ENCODE measurements around the gene PDE7B.
"Not testable (repeated sequence)": the region's sequence is repeated elsewhere in the genome, so short reads cannot be mapped to it uniquely, and the experiment has no call there.

PDE7B gene

GRCh38 chr6:136212608-136213007, 361.1 kb downstream of the PDE7B start:
- no peaks in the 10 kb centered on the region for H3K27me3 Mint-ChIP-seq (ENCODE audit: low read depth)
- H3K9me3 Mint-ChIP-seq, result no peaks in the 10 kb centered on the region
- no peaks in the 10 kb centered on the region for H3K36me3 Mint-ChIP-seq (ENCODE audit: low read depth)
- H3K4me1 Mint-ChIP-seq (ENCODE audit: low read depth), result no peaks in the 10 kb centered on the region
- no peak overlapping the region for H3K4me3 Mint-ChIP-seq
- no peak overlapping the region for H3K27ac Mint-ChIP-seq

- no peaks in the 10 kb centered on the region for H3K4me1 Mint-ChIP-seq (ENCODE audit: low read depth)
- H3K27ac Mint-ChIP-seq, result no peak overlapping the region
- no peaks in the 10 kb centered on the region for H3K27me3 Mint-ChIP-seq (ENCODE audit: low read depth)
- no peak overlapping the region for H3K4me3 Mint-ChIP-seq
- no peaks in the 10 kb centered on the region for H3K9me3 Mint-ChIP-seq
- no peaks in the 10 kb centered on the region for H3K36me3 Mint-ChIP-seq (ENCODE audit: low read depth)
Measured at GRCh38 chr6:136213012-136213539, 361.6 kb downstream of the PDE7B start.

DNA sequence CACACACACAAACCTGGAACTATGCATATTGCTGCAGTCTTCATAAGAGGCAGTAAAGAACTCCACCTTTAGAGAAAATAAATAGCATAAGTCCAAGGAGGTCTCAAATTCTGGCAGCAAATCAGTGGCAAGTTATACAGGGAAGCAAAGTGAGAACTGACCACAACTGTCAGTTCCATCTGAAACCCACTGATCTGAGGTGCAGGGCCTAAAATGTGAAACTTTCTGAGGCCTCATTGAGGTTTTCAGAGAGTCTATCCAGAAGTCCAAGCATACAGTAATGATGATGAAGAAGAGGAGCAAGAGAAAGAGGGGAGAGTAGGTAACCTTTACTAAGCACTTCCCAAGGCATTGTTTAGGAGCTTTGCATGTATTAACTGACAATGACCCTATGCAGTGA, 362.4 kb downstream of the PDE7B start:
- H3K4me1 Mint-ChIP-seq (ENCODE audit: low read depth), result no peaks in the 10 kb centered on the region
- no peak overlapping the region for H3K27ac Mint-ChIP-seq
- H3K4me3 Mint-ChIP-seq, result no peak overlapping the region
- no peaks in the 10 kb centered on the region for H3K36me3 Mint-ChIP-seq (ENCODE audit: low read depth)
- H3K27me3 Mint-ChIP-seq (ENCODE audit: low read depth), result no peaks in the 10 kb centered on the region
- no peaks in the 10 kb centered on the region for H3K9me3 Mint-ChIP-seq

DNA sequence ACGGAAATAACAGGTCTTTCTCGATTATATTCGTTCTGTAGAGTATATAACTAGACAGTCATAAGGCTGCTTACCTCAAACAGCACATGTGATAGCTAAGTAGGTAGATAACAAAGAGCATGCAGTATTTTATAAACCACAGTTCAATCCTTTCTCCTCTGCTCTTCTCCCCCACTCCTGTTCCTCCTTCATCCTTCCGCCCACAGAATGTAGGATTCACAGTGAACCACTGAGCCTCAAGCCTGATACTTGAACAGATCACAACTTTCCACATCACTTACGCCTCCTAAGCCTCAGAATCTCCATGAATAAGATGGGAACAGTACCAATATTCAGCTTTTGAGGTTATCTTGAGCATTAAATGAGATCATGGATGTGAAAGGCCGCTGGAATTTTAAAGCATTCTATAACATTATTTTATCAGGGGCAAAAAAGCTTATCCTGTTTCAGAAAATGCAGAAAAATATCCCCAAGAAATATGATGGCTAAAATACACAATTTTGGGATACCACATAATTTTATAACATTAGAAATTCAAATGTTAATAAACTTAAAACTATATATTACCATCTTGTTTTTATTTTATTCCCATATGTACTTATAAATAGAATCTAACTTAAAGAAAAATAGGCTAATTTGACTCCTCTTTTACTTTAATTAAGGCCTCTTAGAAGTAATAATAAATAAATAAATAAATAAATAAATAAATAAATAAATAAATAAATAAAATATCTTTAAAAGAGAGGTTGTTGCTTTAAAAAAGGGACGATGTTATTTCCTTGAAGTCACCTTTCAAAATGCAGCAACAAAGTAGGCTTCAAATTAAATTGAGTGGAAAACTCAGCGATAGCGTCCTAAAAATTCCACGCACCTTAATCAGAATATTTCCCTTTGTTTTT, 365.3 kb downstream of the PDE7B start:
- H3K9me3 Mint-ChIP-seq, result peaks cover 9% of the 10 kb centered on the region
- H3K27ac Mint-ChIP-seq, result no peak overlapping the region
- no peaks in the 10 kb centered on the region for H3K27me3 Mint-ChIP-seq (ENCODE audit: low read depth)
- no peak overlapping the region for H3K4me3 Mint-ChIP-seq
- no peaks in the 10 kb centered on the region for H3K36me3 Mint-ChIP-seq (ENCODE audit: low read depth)
- H3K4me1 Mint-ChIP-seq (ENCODE audit: low read depth), result no peaks in the 10 kb centered on the region

DNA sequence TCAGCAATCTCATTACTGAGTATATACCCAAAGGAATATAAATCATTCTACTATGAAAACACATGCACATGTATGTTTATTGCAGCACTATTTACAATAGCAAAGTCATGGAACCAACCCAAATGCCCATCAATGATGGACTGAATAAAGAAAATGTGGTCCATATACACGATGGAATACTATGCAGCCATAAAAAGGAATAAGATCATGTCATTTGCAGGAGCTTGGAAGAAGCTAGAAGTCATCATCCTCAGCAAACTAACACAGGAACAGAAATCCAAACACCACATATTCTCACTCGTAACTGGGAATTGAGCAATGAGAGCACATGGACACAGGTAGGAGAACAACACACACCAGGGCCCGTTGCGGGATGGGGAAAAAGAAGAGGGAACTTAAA, 373.5 kb downstream of the PDE7B start:
- H3K27me3 Mint-ChIP-seq (ENCODE audit: low read depth); H3K4me1 Mint-ChIP-seq (ENCODE audit: low read depth); H3K9me3 Mint-ChIP-seq; H3K4me3 Mint-ChIP-seq; H3K27ac Mint-ChIP-seq; H3K36me3 Mint-ChIP-seq (ENCODE audit: low read depth): not testable (repeated sequence)

GRCh38 chr6:136225496-136225895, 374.0 kb downstream of the PDE7B start:
- Mint-ChIP-seq H3K27me3 (ENCODE audit: low read depth) (no peaks in the 10 kb centered on the region), H3K4me3 (no peak overlapping the region), H3K4me1 (ENCODE audit: low read depth) (peaks cover 10% of the 10 kb centered on the region), H3K27ac (no peak overlapping the region), H3K9me3 (peaks cover 4% of the 10 kb centered on the region), H3K36me3 (ENCODE audit: low read depth) (peaks cover 6% of the 10 kb centered on the region)

DNA sequence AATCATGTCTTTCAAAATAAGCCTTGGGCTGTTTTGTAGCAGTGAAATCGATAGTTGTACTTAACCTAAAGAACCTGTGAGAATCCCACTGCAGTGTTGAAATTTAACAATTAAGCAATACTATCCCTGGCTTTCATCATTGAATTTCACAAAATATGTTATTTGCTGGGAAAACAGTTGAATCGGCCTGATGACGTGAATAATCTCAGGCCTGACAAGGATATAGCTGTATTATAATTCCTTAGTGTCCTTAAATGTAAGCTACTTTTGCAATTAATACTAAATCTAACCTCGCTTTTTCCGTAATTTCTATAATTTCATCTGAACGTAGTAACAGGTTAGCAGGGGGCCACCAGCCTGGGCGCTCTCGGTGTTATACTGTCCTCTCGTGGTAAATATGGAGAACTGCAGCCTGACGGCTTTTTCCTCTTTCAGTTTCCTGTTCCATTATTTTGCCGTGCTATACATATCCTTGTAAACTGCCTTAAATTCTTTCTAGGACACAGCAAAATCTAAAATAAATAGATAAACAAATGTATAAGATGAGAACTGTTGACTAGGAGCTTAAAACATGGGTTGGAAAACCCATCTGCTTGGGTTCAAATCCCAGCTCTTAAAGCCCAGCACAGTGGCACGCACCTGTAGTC, 374.6 kb downstream of the PDE7B start:
- H3K27me3 Mint-ChIP-seq (ENCODE audit: low read depth), result no peaks in the 10 kb centered on the region
- peaks cover 12% of the 10 kb centered on the region for H3K36me3 Mint-ChIP-seq (ENCODE audit: low read depth)
- no peaks in the 10 kb centered on the region for H3K9me3 Mint-ChIP-seq
- H3K27ac Mint-ChIP-seq, result no peak overlapping the region
- no peak overlapping the region for H3K4me3 Mint-ChIP-seq
- H3K4me1 Mint-ChIP-seq (ENCODE audit: low read depth), result peaks cover 14% of the 10 kb centered on the region

DNA sequence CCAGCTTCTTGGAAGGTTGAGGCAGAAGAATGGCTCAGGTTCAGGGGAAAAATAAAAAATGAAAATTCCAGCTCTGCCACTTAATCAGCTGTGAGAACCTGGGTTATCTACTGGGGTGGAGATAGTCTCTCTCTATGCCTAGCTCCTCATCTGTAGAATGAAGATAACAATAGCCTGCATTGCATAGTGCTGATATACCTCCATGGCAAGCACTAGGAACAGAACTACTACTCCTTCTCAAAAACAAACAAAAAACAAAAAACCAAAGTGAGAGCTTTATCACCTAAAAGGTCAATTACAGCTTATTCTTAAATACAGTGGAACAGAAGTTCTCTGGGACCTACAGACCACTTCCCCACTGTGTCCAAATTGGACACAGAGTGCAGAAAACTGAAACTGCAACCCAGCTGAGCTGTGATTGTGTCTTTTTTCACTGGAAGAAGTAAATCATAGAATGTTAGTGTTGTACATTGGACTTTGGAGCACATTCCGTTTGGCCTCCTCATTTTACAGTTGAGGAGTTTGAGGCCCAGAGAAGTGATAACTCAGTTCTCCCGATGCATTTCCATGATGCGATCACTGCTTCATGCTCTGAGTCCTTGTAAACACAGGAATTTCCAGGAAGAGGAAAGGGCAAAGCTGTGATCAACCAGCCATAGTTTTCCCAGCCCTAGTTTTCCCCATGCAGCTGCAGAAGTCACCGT, 375.3 kb downstream of the PDE7B start:
- Mint-ChIP-seq H3K27me3 (ENCODE audit: low read depth) (no peaks in the 10 kb centered on the region), H3K4me3 (no peak overlapping the region), H3K27ac (no peak overlapping the region), H3K4me1 (ENCODE audit: low read depth) (peaks cover 14% of the 10 kb centered on the region), H3K9me3 (no peaks in the 10 kb centered on the region), H3K36me3 (ENCODE audit: low read depth) (peaks cover 12% of the 10 kb centered on the region)

- no peaks in the 10 kb centered on the region for H3K9me3 Mint-ChIP-seq
- peaks cover 14% of the 10 kb centered on the region for H3K4me1 Mint-ChIP-seq (ENCODE audit: low read depth)
- H3K27ac Mint-ChIP-seq, result no peak overlapping the region
- H3K36me3 Mint-ChIP-seq (ENCODE audit: low read depth), result peaks cover 16% of the 10 kb centered on the region
- H3K4me3 Mint-ChIP-seq, result no peak overlapping the region
- no peaks in the 10 kb centered on the region for H3K27me3 Mint-ChIP-seq (ENCODE audit: low read depth)
Measured at GRCh38 chr6:136228814-136229213, 377.3 kb downstream of the PDE7B start.

DNA sequence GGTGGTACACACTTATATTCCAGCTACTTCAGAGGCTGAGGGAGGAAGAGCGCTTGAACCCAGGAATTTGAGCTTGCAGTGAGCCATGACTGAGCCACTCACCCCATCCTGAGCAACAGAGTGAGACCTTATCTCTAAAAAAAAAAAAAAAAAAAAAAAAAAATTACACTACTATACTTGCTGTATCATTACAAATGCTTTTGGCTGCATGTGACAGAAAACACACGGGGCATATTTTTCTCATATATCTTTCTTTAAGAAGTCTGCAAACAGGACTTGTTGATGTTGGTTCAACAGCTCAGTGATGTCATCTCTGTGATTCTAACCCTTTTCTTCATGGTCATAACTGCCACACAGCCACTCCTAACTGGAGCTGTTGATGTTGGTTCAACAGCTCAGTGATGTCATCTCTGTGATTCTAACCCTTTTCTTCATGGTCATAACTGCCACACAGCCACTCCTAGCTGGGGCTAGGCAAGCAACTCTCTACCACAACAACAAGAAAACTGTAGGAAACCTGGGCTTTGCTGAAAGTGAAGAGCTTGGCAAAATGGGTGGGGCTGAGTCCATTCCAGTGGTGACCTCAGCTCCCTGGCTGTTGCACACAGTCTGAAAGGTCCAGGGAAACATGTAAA, 378.8 kb downstream of the PDE7B start:
- Mint-ChIP-seq H3K27ac (peak overlapping the region; percentile 4), H3K9me3 (no peaks in the 10 kb centered on the region), H3K4me1 (ENCODE audit: low read depth) (peaks cover 15% of the 10 kb centered on the region), H3K27me3 (ENCODE audit: low read depth) (no peaks in the 10 kb centered on the region), H3K4me3 (no peak overlapping the region), H3K36me3 (ENCODE audit: low read depth) (peaks cover 26% of the 10 kb centered on the region)

- Mint-ChIP-seq H3K9me3 (no peaks in the 10 kb centered on the region), H3K4me3 (no peak overlapping the region), H3K27ac (no peak overlapping the region), H3K27me3 (ENCODE audit: low read depth) (no peaks in the 10 kb centered on the region), H3K36me3 (ENCODE audit: low read depth) (peaks cover 36% of the 10 kb centered on the region), H3K4me1 (ENCODE audit: low read depth) (peaks cover 22% of the 10 kb centered on the region)
Measured at GRCh38 chr6:136232701-136233100, 381.2 kb downstream of the PDE7B start.

GRCh38 chr6:136235233-136235564, 383.7 kb downstream of the PDE7B start:
- Mint-ChIP-seq H3K36me3 (ENCODE audit: low read depth) (peaks cover 39% of the 10 kb centered on the region), H3K4me1 (ENCODE audit: low read depth) (peaks cover 22% of the 10 kb centered on the region), H3K27me3 (ENCODE audit: low read depth) (no peaks in the 10 kb centered on the region), H3K4me3 (no peak overlapping the region), H3K27ac (no peak overlapping the region), H3K9me3 (no peaks in the 10 kb centered on the region)

GRCh38 chr6:136236466-136237293, 385.2 kb downstream of the PDE7B start:
- H3K36me3 Mint-ChIP-seq (ENCODE audit: low read depth), result peaks cover 37% of the 10 kb centered on the region

More at GRCh38 chr6:136236466-136237293, 385.2 kb downstream of the PDE7B start:
- no peaks in the 10 kb centered on the region for H3K9me3 Mint-ChIP-seq
- no peaks in the 10 kb centered on the region for H3K27me3 Mint-ChIP-seq (ENCODE audit: low read depth)
- H3K4me3 Mint-ChIP-seq, result peak overlapping the region; percentile 11
- H3K4me1 Mint-ChIP-seq (ENCODE audit: low read depth), result peaks cover 17% of the 10 kb centered on the region
- H3K27ac Mint-ChIP-seq, result peak overlapping the region; percentile 65
